Measurements from ENCODE around the gene DCST1. TPM values are rescaled to one million over a fixed set of nuclear protein-coding genes. Genes with fewer than 3 reads are reported as not detected.

The DCST1 gene
- total and polyA plus RNA-seq, 2 of the 8 experiments (the other 6 are each of a cell fraction or from before 2014, with no cell fraction given): not detected

- TF ChIP-seq RBBP5 (IDR thresholded peaks at IDR 0.05; ENCODE audit: borderline replicate concordance, low read depth, low read length) (no peak), POLR2A (IDR thresholded peaks at IDR 0.05; ENCODE audit: control extremely low read depth in 1 of 2, low read depth in 2 of 2, low read length in 2 of 2) (no peak), MAFK (IDR thresholded peaks at IDR 0.05; ENCODE audit: low read depth, low read length) (no peak)
These were observed 3.4 kb downstream of the DCST1 start (continued) for GRCh38 chr1:155037043-155037442.
